SK-N-SH (cell line): Measurements from ENCODE around the gene PYGM. TPM values are rescaled to one million over a fixed set of nuclear protein-coding genes. Genes with fewer than 3 reads are reported as not detected.

Experiments used
- CTCF ChIA-PET: fragments of 300-600, 350-600 bp; formaldehyde crosslinking; extraction: SDS; loops from one replicate; lab custom pipeline; 2021; lab: Yijun Ruan, JAX
- POLR2A ChIA-PET: fragments of 350-600 bp; sonication (Branson Sonifier 250); formaldehyde crosslinking; extraction: SDS; loops from one replicate; lab custom pipeline; 2020; ENCODE audit warnings: antibody characterized with exemption, inconsistent platforms; lab: Yijun Ruan, JAX
- DNase-seq: peaks from one replicate; pipeline ENCODE4 v3.0.0; 2012
- H2AFZ ChIP-seq: fragments of 200-600 bp; sonication (generic); 2 replicates; pipeline ENCODE4 v1.8.1; 2016; ENCODE audit warnings: antibody characterized with exemption, mild to moderate bottlenecking, low read depth
- H3F3A ChIP-seq: fragments of 200-600 bp; sonication (generic); replicated peaks from 2 replicates; pipeline ENCODE3; 2016; ENCODE audit warnings: antibody characterized with exemption, mild to moderate bottlenecking; ENCODE audit not compliant: insufficient read depth
- H3K27ac ChIP-seq, 2 experiments: fragments of 200-500 bp in 1 of 2; fragments of 200-600 bp in 1 of 2; sonication (Bioruptor generic) in 1 of 2; sonication (generic), shearing (Covaris generic) in 1 of 2; 2 replicates each; pipeline versions ENCODE4 v1.5.1 to v1.6.1; 2014 to 2016; ENCODE audit warnings: low read depth in 2 of 2, inconsistent platforms in 1 of 2, low read length in 1 of 2, mild to moderate bottlenecking in 1 of 2, mixed read lengths in 1 of 2
- H3K27me3 ChIP-seq: fragments of 200-600 bp; sonication (generic), shearing (Covaris generic); 2 replicates; pipeline ENCODE4 v1.6.1; 2016; ENCODE audit warnings: mixed run types; ENCODE audit not compliant: insufficient read depth
- H3K36me3 ChIP-seq, 2 experiments: fragments of 200-500 bp in 1 of 2; fragments of 200-600 bp in 1 of 2; sonication (Bioruptor generic) in 1 of 2; sonication (generic) in 1 of 2; replicated peaks in 1 of 2; 2 replicates each; pipeline versions ENCODE3 to v1.5.1; 2014 to 2016; ENCODE audit warnings: low read length in 1 of 2, mild to moderate bottlenecking in 1 of 2; ENCODE audit not compliant: insufficient read depth in 2 of 2, control insufficient read depth in 1 of 2
- H3K4me1 ChIP-seq, 2 experiments: fragments of 200-500 bp in 1 of 2; fragments of 200-600 bp in 1 of 2; sonication (Bioruptor generic) in 1 of 2; sonication (generic), shearing (Covaris generic) in 1 of 2; 2 replicates each; pipeline versions ENCODE4 v1.5.1 to v1.6.1; 2014 to 2016; ENCODE audit warnings: low read depth in 1 of 2, low read length in 1 of 2, mixed run types in 1 of 2; ENCODE audit not compliant: insufficient read depth in 2 of 2, control insufficient read depth in 1 of 2
- H3K4me2 ChIP-seq: fragments of 200-600 bp; sonication (generic), shearing (Covaris generic); 2 replicates; pipeline ENCODE4 v1.6.1; 2017; ENCODE audit warnings: mixed run types
- H3K4me3 ChIP-seq, 2 experiments: fragments of 200-500 bp in 1 of 2; fragments of 200-600 bp in 1 of 2; sonication (Bioruptor generic) in 1 of 2; sonication (generic), shearing (Covaris generic) in 1 of 2; 2 replicates each; pipeline versions ENCODE4 v1.5.1 to v1.8.1; 2014 to 2016; ENCODE audit warnings: low read depth in 2 of 2, inconsistent platforms in 1 of 2, low read length in 1 of 2, mild to moderate bottlenecking in 1 of 2, mixed read lengths in 1 of 2, moderate library complexity in 1 of 2
- H3K79me2 ChIP-seq: fragments of 200-600 bp; sonication (generic); 2 replicates; pipeline ENCODE4 v1.8.1; 2017; ENCODE audit warnings: mild to moderate bottlenecking; ENCODE audit not compliant: insufficient read depth
- H3K9ac ChIP-seq: fragments of 200-600 bp; sonication (generic); 2 replicates; pipeline ENCODE4 v1.6.1; 2017; ENCODE audit warnings: mixed run types
- H3K9me2 ChIP-seq: fragments of 200-600 bp; sonication (generic); 2 replicates; pipeline ENCODE4 v1.6.1; 2017; ENCODE audit warnings: mixed run types
- H3K9me3 ChIP-seq: fragments of 200-600 bp; sonication (generic); 2 replicates; pipeline ENCODE4 v1.6.1; 2017; ENCODE audit warnings: mixed run types, mild to moderate bottlenecking, moderate library complexity
- H4K20me1 ChIP-seq: fragments of 200-600 bp; sonication (generic); 2 replicates; pipeline ENCODE4 v1.6.1; 2017; ENCODE audit warnings: mild to moderate bottlenecking, mixed run types; ENCODE audit not compliant: insufficient read depth
- CHD2 ChIP-seq: fragments of 150-350 bp; IDR thresholded peaks from 2 replicates; pipeline ENCODE4 v1.6.1; 2018; ENCODE audit warnings: low read length; ENCODE audit not compliant: partially characterized antibody
- ELF1 ChIP-seq: IDR thresholded peaks from 2 replicates; pipeline ENCODE4 v1.4.0; 2012
- FOXM1 ChIP-seq: IDR thresholded peaks from 2 replicates; pipeline ENCODE4 v1.4.0; 2012; ENCODE audit warnings: low read depth, mild to moderate bottlenecking
- GABPA ChIP-seq: IDR thresholded peaks from 2 replicates; pipeline ENCODE4 v1.4.0; 2012; ENCODE audit warnings: low read depth, mild to moderate bottlenecking
- GATA2 ChIP-seq: sonication (generic); formaldehyde crosslinking; IDR thresholded peaks from 2 replicates; pipeline ENCODE4 v1.5.0; 2020; ENCODE audit warnings: mild to moderate bottlenecking, missing genetic modification reagents
- MEF2A ChIP-seq: IDR thresholded peaks from 2 replicates; pipeline ENCODE4 v1.4.0; 2012; ENCODE audit warnings: low read depth, borderline replicate concordance
- MXI1 ChIP-seq: IDR thresholded peaks from 2 replicates; pipeline ENCODE4 v1.6.1; 2012; ENCODE audit warnings: mild to moderate bottlenecking, low read depth, low read length, improper control_type of control experiment
- NFIC ChIP-seq: IDR thresholded peaks from 2 replicates; pipeline ENCODE4 v1.4.0; 2012; ENCODE audit warnings: borderline replicate concordance
- NRF1 ChIP-seq: IDR thresholded peaks from 2 replicates; pipeline ENCODE4 v1.6.1; 2012; ENCODE audit warnings: low read depth, mild to moderate bottlenecking, low read length
- RXRA ChIP-seq: IDR thresholded peaks from 2 replicates; pipeline ENCODE4 v1.4.0; 2012; ENCODE audit warnings: low read depth, mild to moderate bottlenecking, borderline replicate concordance
- SIN3A ChIP-seq: IDR thresholded peaks from 2 replicates; pipeline ENCODE4 v1.6.1; 2012; ENCODE audit warnings: low read depth, mild to moderate bottlenecking, low read length, moderate library complexity, borderline replicate concordance
- TCF12 ChIP-seq: IDR thresholded peaks from 2 replicates; pipeline ENCODE4 v1.4.0; 2012
- TEAD4 ChIP-seq: IDR thresholded peaks from 2 replicates; pipeline ENCODE4 v1.4.0; 2012; ENCODE audit warnings: mild to moderate bottlenecking, borderline replicate concordance; ENCODE audit not compliant: insufficient read depth
- YY1 ChIP-seq: IDR thresholded peaks from 2 replicates; pipeline ENCODE4 v1.4.0; 2012; ENCODE audit warnings: low read depth, mild to moderate bottlenecking
- WGBS: methylation state at CpG from one replicate; pipeline ENCODE4 v1.1.6; 2017; ENCODE audit warnings: low lambda C conversion rate; 5-methylcytosine and 5-hydroxymethylcytosine counted together
- polyA plus RNA-seq, 3 experiments: library from polyadenylated mRNA; depleted of rRNA; stranded (reverse); fragments of >200 nt; gene quantifications; 2 replicates each; pipeline ENCODE4 v1.2.3, GENCODE V29; 2012
- TF ChIP-seq, protein P1 (sequence below): IDR thresholded peaks from 2 replicates; pipeline ENCODE4; 2012
- TF ChIP-seq, protein P2 (sequence below): fragments of 200-600 bp; sonication (generic); IDR thresholded peaks from 2 replicates; pipeline ENCODE4 v1.6.1; 2017; ENCODE audit warnings: antibody characterized with exemption, mild to moderate bottlenecking, moderate library complexity
- TF ChIP-seq, protein P3 (sequence below): IDR thresholded peaks from 2 replicates; pipeline ENCODE4 v1.6.1; 2012; ENCODE audit warnings: mild to moderate bottlenecking, low read depth, low read length, moderate library complexity
- TF ChIP-seq, protein P4 (sequence below): IDR thresholded peaks from 2 replicates; pipeline ENCODE4 v1.4.0; 2012; ENCODE audit warnings: low read depth

Gene PYGM
- polyA plus RNA-seq, 1 of the 3 experiments (the other 2 are of a cell fraction), result 0.08 TPM

DNA sequence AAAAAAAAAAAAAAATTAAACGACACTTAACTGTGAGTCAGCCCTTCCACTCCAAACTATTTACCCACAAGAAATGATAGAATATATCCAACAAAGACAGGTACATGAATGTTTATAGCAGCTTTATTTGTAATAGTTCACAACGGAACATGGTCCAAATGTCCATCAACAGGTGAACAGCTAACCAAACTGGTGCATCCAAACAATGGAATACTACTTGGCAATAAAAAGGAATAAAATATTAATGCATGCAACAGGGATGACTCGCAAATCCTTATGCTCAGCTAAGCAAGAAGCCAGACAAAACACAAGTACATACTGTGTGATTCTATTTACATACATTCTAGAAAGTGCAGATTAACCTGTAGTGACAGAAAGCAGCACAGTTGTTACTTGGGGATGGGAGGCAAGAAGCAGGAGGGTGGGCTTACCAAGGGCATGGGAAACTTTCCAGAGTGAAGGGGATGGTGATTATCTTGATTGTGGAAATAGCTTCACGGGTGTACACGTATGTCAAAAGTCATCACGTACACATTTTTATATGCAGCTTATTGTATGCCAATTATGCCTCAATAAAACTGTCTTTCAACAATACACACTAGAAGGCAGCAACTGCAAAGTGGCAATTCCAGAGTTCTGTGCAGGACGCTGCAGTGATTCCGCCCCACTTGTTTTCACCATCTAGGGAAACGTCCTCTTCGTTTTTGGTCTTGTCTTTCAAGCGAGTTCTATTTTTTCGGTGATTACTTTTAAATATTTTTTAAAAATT lies 25.2 kb upstream of the PYGM start:
- DNase-seq, result no peak
- Histone ChIP-seq H3K36me3 (peaks cover 0 to 5% of the 10 kb centered on the region in 2 experiments), H3K9me2 (no peaks in the 10 kb centered on the region), H3K27me3 (no peaks in the 10 kb centered on the region), H3F3A (peaks cover 25% of the 10 kb centered on the region), H3K79me2 (no peaks in the 10 kb centered on the region), H3K4me2 (no peak overlapping the region), H3K4me1 (no peaks in the 10 kb centered on the region), H2AFZ (no peak overlapping the region), H3K27ac (no peak overlapping the region), H3K4me3 (no peak overlapping the region), H3K9me3 (no peaks in the 10 kb centered on the region), H4K20me1 (no peaks in the 10 kb centered on the region), H3K9ac (no peak overlapping the region)
- WGBS, result 92% methylated on average over 12 of the region's 12 CpGs
- TF ChIP-seq MEF2A, result no peak
- ChIA-PET POLR2A (no interaction called here), CTCF (interaction anchor here (1.0 to 3.0 kb wide), 7 partner anchors 8 to 58 kb away, joined by 3 to 8 read pairs (median 4); partner anchors contain the start of gene CDC42BPG)

DNA sequence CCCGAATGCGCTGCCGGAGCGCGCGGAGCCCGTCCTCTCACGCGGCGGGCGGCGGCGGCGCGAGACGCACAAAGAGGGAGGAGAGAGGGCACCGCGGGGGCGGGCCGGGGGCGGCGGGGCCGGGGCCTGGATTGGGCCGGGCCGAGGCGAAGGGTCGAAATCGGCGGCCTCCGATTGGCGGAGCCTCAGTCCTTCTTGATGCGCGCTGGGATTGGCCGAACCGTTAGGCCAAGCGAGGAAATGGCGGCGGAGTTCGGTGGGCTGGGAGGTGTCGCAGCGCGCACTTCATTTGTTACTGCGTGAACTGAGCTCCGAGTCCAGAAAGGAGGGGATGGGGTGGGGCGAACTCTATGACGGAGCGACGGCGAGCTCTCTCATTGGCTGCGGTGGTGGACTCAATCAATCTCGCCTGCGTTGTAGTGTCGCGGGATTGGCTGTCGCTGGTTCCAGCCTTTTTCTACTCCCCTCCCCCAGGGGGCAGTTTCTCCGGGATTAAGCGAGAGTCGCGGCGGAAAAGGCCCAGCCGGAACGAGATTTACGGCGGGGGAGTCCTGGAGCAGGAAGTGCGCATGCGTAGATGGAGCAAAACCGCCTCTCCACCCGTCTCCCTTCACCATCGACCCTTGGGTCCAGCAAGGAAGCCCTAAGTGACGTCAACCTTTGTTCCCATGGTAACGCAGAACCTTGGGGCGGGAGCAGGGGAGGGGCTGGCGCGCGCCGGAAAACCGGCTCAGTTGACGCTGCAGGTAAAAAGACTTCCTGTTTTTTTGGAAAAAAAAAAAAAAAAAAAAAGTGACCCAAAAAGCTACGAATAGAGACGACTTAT lies 18.9 kb upstream of the PYGM start, which contains the start of gene SF1:
TSS of gene SF1 (minus strand) at position 70 of the 826 bp plus-strand sequence. CDS start 150 bp downstream, outside the sequence.
- Histone ChIP-seq H3K36me3 (peaks cover 36% of the 10 kb centered on the region in 2 experiments), H3K4me3 (peak within 1 kb of the TSS; percentile 77 to 83), H3K27ac (peak within 1 kb of the TSS; percentile 91 to 95), H3K9ac (peak within 1 kb of the TSS; percentile 95), H3K9me3 (no peaks in the 10 kb centered on the region), H3F3A (peaks cover 15% of the 10 kb centered on the region), H3K4me1 (peaks cover 17 to 19% of the 10 kb centered on the region in 2 experiments), H2AFZ (peak within 1 kb of the TSS; percentile 99), H3K9me2 (no peaks in the 10 kb centered on the region), H3K4me2 (peak within 1 kb of the TSS; percentile 89), H3K27me3 (no peaks in the 10 kb centered on the region), H3K79me2 (peaks cover 39% of the 10 kb centered on the region), H4K20me1 (peaks cover 39% of the 10 kb centered on the region)
- DNase-seq, result peak; percentile 95
- 2% methylated on average over 52 of the region's 80 CpGs for WGBS
- ChIA-PET CTCF (interaction anchor here (1.1 to 6.1 kb wide), 5 partner anchors 9 to 109 kb away, joined by 4 to 47 read pairs (median 4); partner anchors contain the start of gene MAP4K2), POLR2A (interaction anchor here (0.6 to 1.2 kb wide), 6 partner anchors 9 to 1081 kb away, joined by 3 to 7 read pairs (median 3); partner anchors contain the start of genes MEN1 and PYGM)
- no peak for TF ChIP-seq GATA2 (CRISPR knock-in tag)
- TF ChIP-seq MEF2A, result no peak
- TF ChIP-seq RXRA, result no peak
- peak; percentile 43; the same call in 1 of the 2 replicates for TF ChIP-seq NRF1
- TF ChIP-seq SIN3A, result peak; percentile 41; the same call in 1 of the 2 replicates
- TF ChIP-seq, protein P1, sequence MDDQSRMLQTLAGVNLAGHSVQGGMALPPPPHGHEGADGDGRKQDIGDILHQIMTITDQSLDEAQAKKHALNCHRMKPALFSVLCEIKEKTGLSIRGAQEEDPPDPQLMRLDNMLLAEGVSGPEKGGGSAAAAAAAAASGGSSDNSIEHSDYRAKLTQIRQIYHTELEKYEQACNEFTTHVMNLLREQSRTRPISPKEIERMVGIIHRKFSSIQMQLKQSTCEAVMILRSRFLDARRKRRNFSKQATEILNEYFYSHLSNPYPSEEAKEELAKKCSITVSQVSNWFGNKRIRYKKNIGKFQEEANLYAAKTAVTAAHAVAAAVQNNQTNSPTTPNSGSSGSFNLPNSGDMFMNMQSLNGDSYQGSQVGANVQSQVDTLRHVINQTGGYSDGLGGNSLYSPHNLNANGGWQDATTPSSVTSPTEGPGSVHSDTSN, result peak; percentile 92
- no peak for TF ChIP-seq TCF12
- peak; percentile 51; the same call in 1 of the 2 replicates for TF ChIP-seq ELF1
- no peak for TF ChIP-seq NFIC
- TF ChIP-seq YY1, result peak; percentile 82; the same call in 1 of the 2 replicates
- TF ChIP-seq, protein P2, sequence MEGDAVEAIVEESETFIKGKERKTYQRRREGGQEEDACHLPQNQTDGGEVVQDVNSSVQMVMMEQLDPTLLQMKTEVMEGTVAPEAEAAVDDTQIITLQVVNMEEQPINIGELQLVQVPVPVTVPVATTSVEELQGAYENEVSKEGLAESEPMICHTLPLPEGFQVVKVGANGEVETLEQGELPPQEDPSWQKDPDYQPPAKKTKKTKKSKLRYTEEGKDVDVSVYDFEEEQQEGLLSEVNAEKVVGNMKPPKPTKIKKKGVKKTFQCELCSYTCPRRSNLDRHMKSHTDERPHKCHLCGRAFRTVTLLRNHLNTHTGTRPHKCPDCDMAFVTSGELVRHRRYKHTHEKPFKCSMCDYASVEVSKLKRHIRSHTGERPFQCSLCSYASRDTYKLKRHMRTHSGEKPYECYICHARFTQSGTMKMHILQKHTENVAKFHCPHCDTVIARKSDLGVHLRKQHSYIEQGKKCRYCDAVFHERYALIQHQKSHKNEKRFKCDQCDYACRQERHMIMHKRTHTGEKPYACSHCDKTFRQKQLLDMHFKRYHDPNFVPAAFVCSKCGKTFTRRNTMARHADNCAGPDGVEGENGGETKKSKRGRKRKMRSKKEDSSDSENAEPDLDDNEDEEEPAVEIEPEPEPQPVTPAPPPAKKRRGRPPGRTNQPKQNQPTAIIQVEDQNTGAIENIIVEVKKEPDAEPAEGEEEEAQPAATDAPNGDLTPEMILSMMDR, result no peak
- TF ChIP-seq, protein P3, sequence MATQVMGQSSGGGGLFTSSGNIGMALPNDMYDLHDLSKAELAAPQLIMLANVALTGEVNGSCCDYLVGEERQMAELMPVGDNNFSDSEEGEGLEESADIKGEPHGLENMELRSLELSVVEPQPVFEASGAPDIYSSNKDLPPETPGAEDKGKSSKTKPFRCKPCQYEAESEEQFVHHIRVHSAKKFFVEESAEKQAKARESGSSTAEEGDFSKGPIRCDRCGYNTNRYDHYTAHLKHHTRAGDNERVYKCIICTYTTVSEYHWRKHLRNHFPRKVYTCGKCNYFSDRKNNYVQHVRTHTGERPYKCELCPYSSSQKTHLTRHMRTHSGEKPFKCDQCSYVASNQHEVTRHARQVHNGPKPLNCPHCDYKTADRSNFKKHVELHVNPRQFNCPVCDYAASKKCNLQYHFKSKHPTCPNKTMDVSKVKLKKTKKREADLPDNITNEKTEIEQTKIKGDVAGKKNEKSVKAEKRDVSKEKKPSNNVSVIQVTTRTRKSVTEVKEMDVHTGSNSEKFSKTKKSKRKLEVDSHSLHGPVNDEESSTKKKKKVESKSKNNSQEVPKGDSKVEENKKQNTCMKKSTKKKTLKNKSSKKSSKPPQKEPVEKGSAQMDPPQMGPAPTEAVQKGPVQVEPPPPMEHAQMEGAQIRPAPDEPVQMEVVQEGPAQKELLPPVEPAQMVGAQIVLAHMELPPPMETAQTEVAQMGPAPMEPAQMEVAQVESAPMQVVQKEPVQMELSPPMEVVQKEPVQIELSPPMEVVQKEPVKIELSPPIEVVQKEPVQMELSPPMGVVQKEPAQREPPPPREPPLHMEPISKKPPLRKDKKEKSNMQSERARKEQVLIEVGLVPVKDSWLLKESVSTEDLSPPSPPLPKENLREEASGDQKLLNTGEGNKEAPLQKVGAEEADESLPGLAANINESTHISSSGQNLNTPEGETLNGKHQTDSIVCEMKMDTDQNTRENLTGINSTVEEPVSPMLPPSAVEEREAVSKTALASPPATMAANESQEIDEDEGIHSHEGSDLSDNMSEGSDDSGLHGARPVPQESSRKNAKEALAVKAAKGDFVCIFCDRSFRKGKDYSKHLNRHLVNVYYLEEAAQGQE, result peak; percentile 7; the same call in 1 of the 2 replicates
- peak; percentile 99 for TF ChIP-seq CHD2
- TF ChIP-seq FOXM1, result no peak
- TF ChIP-seq GABPA, result peak; percentile 71
- no peak for TF ChIP-seq TEAD4
- TF ChIP-seq MXI1, result no peak; the same call in none of the 2 replicates
- TF ChIP-seq, protein P4, sequence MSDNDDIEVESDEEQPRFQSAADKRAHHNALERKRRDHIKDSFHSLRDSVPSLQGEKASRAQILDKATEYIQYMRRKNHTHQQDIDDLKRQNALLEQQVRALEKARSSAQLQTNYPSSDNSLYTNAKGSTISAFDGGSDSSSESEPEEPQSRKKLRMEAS, result peak; percentile 33
